Measurements from ENCODE around the gene ORM1.

Gene ORM1

DNA sequence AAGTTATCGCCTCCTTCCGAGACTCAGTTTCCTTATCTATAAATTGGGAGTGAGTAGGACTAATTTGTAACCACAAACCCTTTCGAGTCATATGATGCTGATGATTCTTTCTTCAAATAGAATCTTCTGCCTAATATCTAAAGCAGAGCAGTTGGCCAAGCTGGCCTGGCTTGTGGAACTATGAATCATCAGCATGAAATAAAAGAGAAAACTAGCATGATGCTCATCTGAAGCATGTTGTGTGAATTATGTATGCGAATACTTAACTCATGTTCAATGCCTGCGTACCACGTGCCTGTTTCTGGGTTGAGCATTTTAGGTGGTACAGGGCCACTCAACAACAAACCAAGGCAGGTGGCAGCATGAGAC is 15.0 kb upstream of the ORM1 start:
- TF ChIP-seq, protein P1, sequence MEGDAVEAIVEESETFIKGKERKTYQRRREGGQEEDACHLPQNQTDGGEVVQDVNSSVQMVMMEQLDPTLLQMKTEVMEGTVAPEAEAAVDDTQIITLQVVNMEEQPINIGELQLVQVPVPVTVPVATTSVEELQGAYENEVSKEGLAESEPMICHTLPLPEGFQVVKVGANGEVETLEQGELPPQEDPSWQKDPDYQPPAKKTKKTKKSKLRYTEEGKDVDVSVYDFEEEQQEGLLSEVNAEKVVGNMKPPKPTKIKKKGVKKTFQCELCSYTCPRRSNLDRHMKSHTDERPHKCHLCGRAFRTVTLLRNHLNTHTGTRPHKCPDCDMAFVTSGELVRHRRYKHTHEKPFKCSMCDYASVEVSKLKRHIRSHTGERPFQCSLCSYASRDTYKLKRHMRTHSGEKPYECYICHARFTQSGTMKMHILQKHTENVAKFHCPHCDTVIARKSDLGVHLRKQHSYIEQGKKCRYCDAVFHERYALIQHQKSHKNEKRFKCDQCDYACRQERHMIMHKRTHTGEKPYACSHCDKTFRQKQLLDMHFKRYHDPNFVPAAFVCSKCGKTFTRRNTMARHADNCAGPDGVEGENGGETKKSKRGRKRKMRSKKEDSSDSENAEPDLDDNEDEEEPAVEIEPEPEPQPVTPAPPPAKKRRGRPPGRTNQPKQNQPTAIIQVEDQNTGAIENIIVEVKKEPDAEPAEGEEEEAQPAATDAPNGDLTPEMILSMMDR (IDR thresholded peaks at IDR 0.05; ENCODE audit: low read depth, low read length, missing control alignments), result no peak
- in situ Hi-C loops (cut with HindIII; ENCODE audit: low sequenced_read_pairs), result no loop called here
- DNase-seq (ENCODE audit: low read depth), result no peak
- no peak overlapping the region for H3K4me3 ChIP-seq (ENCODE audit: low read depth, low read length)

- DNase-seq (ENCODE audit: low read depth), result no peak
- TF ChIP-seq, protein P1 (IDR thresholded peaks at IDR 0.05; ENCODE audit: low read depth, low read length, missing control alignments), result no peak
- H3K4me3 ChIP-seq (ENCODE audit: low read depth, low read length), result no peak overlapping the region
- in situ Hi-C loops (cut with HindIII; ENCODE audit: low sequenced_read_pairs), result no loop called here
These were observed 14.4 kb upstream of the ORM1 start for GRCh38 chr9:114308361-114308950.

DNA sequence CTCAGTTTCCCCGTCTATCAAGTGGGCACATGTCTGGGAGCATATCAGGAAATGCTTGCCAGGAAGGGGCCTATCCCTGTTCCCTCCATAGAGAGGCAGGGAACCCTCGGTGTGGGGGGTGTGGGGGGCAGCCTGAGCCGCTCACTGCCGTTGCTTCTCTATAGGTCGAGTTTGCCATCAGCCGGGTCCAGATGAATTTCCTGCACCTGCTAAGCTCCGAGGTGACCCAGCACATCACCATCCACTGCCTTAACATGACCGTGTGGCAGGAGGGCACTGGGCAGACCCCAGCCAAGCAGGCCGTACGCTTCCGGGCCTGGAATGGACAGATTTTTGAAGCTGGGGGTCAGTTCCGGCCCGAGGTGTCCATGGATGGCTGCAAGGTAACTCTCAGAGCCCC is 13.8 kb upstream of the ORM1 start:
- TF ChIP-seq, protein P1 (IDR thresholded peaks at IDR 0.05; ENCODE audit: low read depth, low read length, missing control alignments), result no peak
- DNase-seq (ENCODE audit: low read depth), result no peak
- H3K4me3 ChIP-seq (ENCODE audit: low read depth, low read length), result no peak overlapping the region
- in situ Hi-C loops (cut with HindIII; ENCODE audit: low sequenced_read_pairs), result no loop called here

GRCh38 chr9:114310471-114311450 is 12.1 kb upstream of the ORM1 start:
- in situ Hi-C loops (cut with HindIII; ENCODE audit: low sequenced_read_pairs), result no loop called here
- TF ChIP-seq, protein P1 (IDR thresholded peaks at IDR 0.05; ENCODE audit: low read depth, low read length, missing control alignments), result no peak
- no peak for DNase-seq (ENCODE audit: low read depth)
- no peak overlapping the region for H3K4me3 ChIP-seq (ENCODE audit: low read depth, low read length)

DNA sequence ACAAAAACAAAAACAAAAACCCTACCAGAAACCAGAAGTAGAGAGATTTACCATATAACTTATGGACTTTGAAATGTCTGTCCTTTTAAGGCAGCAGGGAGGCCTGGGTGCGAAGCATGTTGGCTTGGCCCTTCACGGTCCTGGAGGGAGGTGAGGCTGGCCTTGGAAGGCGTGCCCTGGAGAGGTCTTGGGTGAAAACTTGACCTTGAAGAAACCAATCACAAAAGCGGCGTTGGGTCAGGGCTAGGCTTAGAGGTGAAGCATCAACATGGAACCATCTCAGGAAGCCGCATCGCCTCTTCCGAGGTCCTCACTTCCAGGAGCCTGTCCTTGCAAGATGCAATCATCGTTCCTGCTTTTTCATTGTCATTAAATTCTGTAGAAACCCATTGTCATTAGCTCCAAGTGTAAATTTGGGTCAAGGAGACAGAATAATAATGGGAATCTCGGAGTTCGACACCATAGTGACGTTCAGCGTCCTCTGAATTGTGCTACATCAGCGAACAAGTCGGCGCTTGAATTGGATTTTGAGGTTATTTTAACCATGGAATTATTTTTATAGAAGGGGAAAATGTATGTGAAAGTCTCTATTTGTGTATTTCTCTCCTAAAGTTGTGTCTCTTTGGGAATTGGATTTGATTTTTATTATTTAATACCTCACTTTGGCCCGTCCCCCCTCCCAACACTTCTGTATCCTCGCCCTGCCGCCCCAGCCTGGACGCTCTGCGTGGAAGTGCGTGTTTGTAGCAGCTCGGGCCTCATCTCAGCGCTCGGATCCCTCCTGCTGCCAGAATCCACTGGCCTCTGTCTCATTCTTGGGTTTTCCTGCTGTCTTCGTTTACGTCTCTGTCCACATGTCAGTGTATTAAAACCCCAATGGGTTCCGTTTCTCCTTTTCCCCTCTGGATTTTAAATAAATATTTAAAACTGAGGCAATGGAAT is 11.1 kb upstream of the ORM1 start:
- in situ Hi-C loops (cut with HindIII; ENCODE audit: low sequenced_read_pairs), result no loop called here

More for the DNA sequence above, 11.1 kb upstream of the ORM1 start:
- DNase-seq (ENCODE audit: low read depth), result no peak
- TF ChIP-seq, protein P1 (IDR thresholded peaks at IDR 0.05; ENCODE audit: low read depth, low read length, missing control alignments), result no peak
- H3K4me3 ChIP-seq (ENCODE audit: low read depth, low read length), result no peak overlapping the region

Measured in astrocyte of the cerebellum (primary cell).